ENCODE data around the gene NRG4.
"Not testable (repeated sequence)": the region's sequence is repeated elsewhere in the genome, so short reads cannot be mapped to it uniquely, and the experiment has no call there.

Gene NRG4

GRCh38 chr15:75925440-75925839 lies 86.8 kb downstream of the NRG4 start:
- DNase-seq = no peak

- no peak for DNase-seq
Measured at GRCh38 chr15:75924576-75924975, 87.6 kb downstream of the NRG4 start.

GRCh38 chr15:75923756-75924155 lies 88.5 kb downstream of the NRG4 start:
- no peak for DNase-seq

- DNase-seq = peak; percentile 30 to 38
Measured at GRCh38 chr15:75921732-75922703, 90.2 kb downstream of the NRG4 start.

- no peak for DNase-seq
Measured at GRCh38 chr15:75920079-75920478, 92.1 kb downstream of the NRG4 start.

- DNase-seq = no peak
Measured at GRCh38 chr15:75918135-75918534, 94.1 kb downstream of the NRG4 start.

GRCh38 chr15:75916978-75917377 lies 95.2 kb downstream of the NRG4 start:
- DNase-seq = no peak

- DNase-seq = not testable (repeated sequence)
Measured at GRCh38 chr15:75910355-75910754, 101.9 kb downstream of the NRG4 start.

- no peak for DNase-seq
Measured at GRCh38 chr15:75905231-75905630, 107.0 kb downstream of the NRG4 start.

- DNase-seq = peak; percentile 89 to 91
Measured at GRCh38 chr15:75903331-75904239, 108.6 kb downstream of the NRG4 start, which contains the start of gene FBXO22. Gene FBXO22, plus strand, starts transcription at chr15:75903878. Its CDS starts 86 bp downstream, at chr15:75903964.

GRCh38 chr15:75902129-75902557 lies 110.1 kb downstream of the NRG4 start:
- no peak for DNase-seq

GRCh38 chr15:75900577-75900976 lies 111.6 kb downstream of the NRG4 start:
- DNase-seq = no peak

GRCh38 chr15:75895731-75896130 lies 116.5 kb downstream of the NRG4 start:
- no peak for DNase-seq

- DNase-seq = peak; percentile 9 to 35
Measured at GRCh38 chr15:75891895-75892294, 120.3 kb downstream of the NRG4 start.
